Stimulated activated naive CD8-positive, alpha-beta T cell treated with anti-CD3 and anti-CD28 coated beads, Interleukin-15, amount 100 ng/mL, for 72 hours (primary cell): ENCODE measurements around the gene GNG7.
"Not testable (repeated sequence)": the region's sequence is repeated elsewhere in the genome, so short reads cannot be mapped to it uniquely, and the experiment has no call there.

Experiments used
- ATAC-seq: fragments of 150-1000 bp; cut with Tn5 transposase; 2 replicates; pipeline ENCODE4 v1.10.0; 2021; ENCODE audit warnings: mild to moderate bottlenecking, moderate library complexity
- DNase-seq, 2 donors: peaks; one replicate each; pipeline ENCODE4 v3.0.0; 2021 to 2022
- H3K27ac Mint-ChIP-seq, 2 donors: one replicate each; pipeline ENCODE4 v1.8.0; 2022; ENCODE audit warnings: mild to moderate bottlenecking in 2 of 2, mixed read lengths in 2 of 2, moderate library complexity in 2 of 2
- H3K27me3 Mint-ChIP-seq: one replicate; pipeline ENCODE4 v1.8.0; 2022; ENCODE audit warnings: mixed read lengths
- H3K4me1 Mint-ChIP-seq: one replicate; pipeline ENCODE4 v1.8.0; 2022; ENCODE audit warnings: mild to moderate bottlenecking, mixed read lengths
- H3K4me3 Mint-ChIP-seq, 2 donors: one replicate each; pipeline ENCODE4 v1.8.0; 2022; ENCODE audit warnings: mild to moderate bottlenecking in 2 of 2, mixed read lengths in 2 of 2, moderate library complexity in 1 of 2
- H3K9me3 Mint-ChIP-seq, 2 donors: one replicate each; pipeline ENCODE4 v1.8.0; 2022; ENCODE audit warnings: mixed read lengths in 2 of 2

The GNG7 gene

GRCh38 chr19:2475018-2475701 is 227.3 kb downstream of the GNG7 start:
- peaks cover 7% of the 10 kb centered on the region for H3K27me3 Mint-ChIP-seq
- peaks cover 33% of the 10 kb centered on the region for H3K4me1 Mint-ChIP-seq
- DNase-seq (peak; percentile 91 to 94), ATAC-seq (peak; percentile 70)
- no peaks in the 10 kb centered on the region for H3K9me3 Mint-ChIP-seq
- peak overlapping the region; percentile 96 to 99 for H3K27ac Mint-ChIP-seq
- H3K4me3 Mint-ChIP-seq = peak overlapping the region; percentile 95 to 99

GRCh38 chr19:2474232-2475017 is 228.1 kb downstream of the GNG7 start:
- H3K9me3 Mint-ChIP-seq = no peaks in the 10 kb centered on the region
- peaks cover 33% of the 10 kb centered on the region for H3K4me1 Mint-ChIP-seq
- peak; percentile 63 for ATAC-seq
- DNase-seq = peak; percentile 97 to 99
- peaks cover 7% of the 10 kb centered on the region for H3K27me3 Mint-ChIP-seq
- H3K27ac Mint-ChIP-seq = peak overlapping the region; percentile 55 to 99
- peak overlapping the region; percentile 95 to 99 for H3K4me3 Mint-ChIP-seq

- ATAC-seq, DNase-seq, H3K27me3 Mint-ChIP-seq, H3K9me3 Mint-ChIP-seq: not testable (repeated sequence)
- Mint-ChIP-seq H3K4me1 (peaks cover 32% of the 10 kb centered on the region), H3K4me3 (peak overlapping the region; percentile 50 to 58), H3K27ac (peak overlapping the region in 1 of 2 donors; percentile 89)
Measured at GRCh38 chr19:2469915-2470200, 232.6 kb downstream of the GNG7 start.

- H3K4me3 Mint-ChIP-seq = peak overlapping the region; percentile 50 to 58
- DNase-seq = peak in 1 of 2 donors; percentile 62
- H3K9me3 Mint-ChIP-seq = no peaks in the 10 kb centered on the region
- H3K27me3 Mint-ChIP-seq = peaks cover 7% of the 10 kb centered on the region
- ATAC-seq = peak; percentile 75
- peaks cover 33% of the 10 kb centered on the region for H3K4me1 Mint-ChIP-seq
- peak overlapping the region; percentile 31 to 89 for H3K27ac Mint-ChIP-seq
Measured at GRCh38 chr19:2469102-2469914, 233.2 kb downstream of the GNG7 start.

- DNase-seq (no peak), ATAC-seq (no peak)
- Mint-ChIP-seq H3K9me3 (no peaks in the 10 kb centered on the region), H3K27me3 (peaks cover 7% of the 10 kb centered on the region), H3K4me1 (peaks cover 34% of the 10 kb centered on the region), H3K27ac (no peak overlapping the region), H3K4me3 (peak overlapping the region in 1 of 2 donors; percentile 50)
Measured at GRCh38 chr19:2468596-2468995, 233.9 kb downstream of the GNG7 start.

GRCh38 chr19:2464389-2464788 is 238.1 kb downstream of the GNG7 start:
- ATAC-seq (no peak), DNase-seq (no peak)
- no peak overlapping the region for H3K4me3 Mint-ChIP-seq
- H3K4me1 Mint-ChIP-seq = peaks cover 43% of the 10 kb centered on the region
- no peaks in the 10 kb centered on the region for H3K27me3 Mint-ChIP-seq
- no peaks in the 10 kb centered on the region for H3K9me3 Mint-ChIP-seq
- no peak overlapping the region for H3K27ac Mint-ChIP-seq

GRCh38 chr19:2463694-2464093 is 238.8 kb downstream of the GNG7 start:
- H3K27me3 Mint-ChIP-seq, H3K27ac Mint-ChIP-seq, H3K9me3 Mint-ChIP-seq, ATAC-seq, H3K4me3 Mint-ChIP-seq, DNase-seq: not testable (repeated sequence)
- H3K4me1 Mint-ChIP-seq = peaks cover 36% of the 10 kb centered on the region

- ATAC-seq (no peak), DNase-seq (no peak)
- Mint-ChIP-seq H3K4me3 (peak overlapping the region; percentile 90 to 91), H3K9me3 (no peaks in the 10 kb centered on the region), H3K27ac (peak overlapping the region in 1 of 2 donors; percentile 96), H3K27me3 (no peaks in the 10 kb centered on the region), H3K4me1 (peaks cover 31% of the 10 kb centered on the region)
Measured at GRCh38 chr19:2462635-2463421, 239.7 kb downstream of the GNG7 start.

- peak overlapping the region; percentile 90 to 91 for H3K4me3 Mint-ChIP-seq
- DNase-seq = peak; percentile 73 to 82
- peaks cover 32% of the 10 kb centered on the region for H3K4me1 Mint-ChIP-seq
- H3K27me3 Mint-ChIP-seq = no peaks in the 10 kb centered on the region
- peak; percentile 89 for ATAC-seq
- H3K27ac Mint-ChIP-seq = peak overlapping the region; percentile 93 to 96
- H3K9me3 Mint-ChIP-seq = no peaks in the 10 kb centered on the region
Measured at GRCh38 chr19:2461751-2462634, 240.5 kb downstream of the GNG7 start.
